Measurements from ENCODE around the gene TERT.
"Not testable (repeated sequence)": the region's sequence is repeated elsewhere in the genome, so short reads cannot be mapped to it uniquely, and the experiment has no call there.

TERT gene

DNA sequence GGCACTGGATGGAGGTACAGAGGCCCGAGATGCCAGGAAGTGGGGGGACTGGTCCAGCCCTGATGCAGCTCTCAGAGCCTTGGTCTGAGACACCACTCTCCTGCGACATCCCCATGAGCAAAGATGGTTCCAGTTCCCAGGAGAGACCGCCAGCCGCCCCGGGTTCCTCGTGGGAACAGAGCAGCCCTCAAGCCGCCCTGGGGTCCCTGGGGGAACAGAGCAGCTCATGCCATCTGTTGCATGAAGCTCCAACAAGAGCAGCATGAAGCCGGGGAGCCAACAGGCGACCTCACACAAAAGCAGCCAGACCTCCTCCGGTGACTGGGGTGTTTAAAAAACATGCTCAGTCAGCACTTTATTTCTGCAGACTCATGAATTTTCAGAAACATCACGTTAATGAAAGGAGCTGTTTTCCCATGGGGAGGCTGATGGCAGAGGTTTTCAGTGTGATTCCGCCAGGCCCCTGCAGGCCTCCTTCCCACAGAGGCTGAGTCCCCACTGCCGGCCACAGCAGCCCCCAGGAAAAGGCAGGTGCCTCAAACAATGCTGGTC lies 63.4 kb downstream of the TERT start:
- DNase-seq = no peak

DNA sequence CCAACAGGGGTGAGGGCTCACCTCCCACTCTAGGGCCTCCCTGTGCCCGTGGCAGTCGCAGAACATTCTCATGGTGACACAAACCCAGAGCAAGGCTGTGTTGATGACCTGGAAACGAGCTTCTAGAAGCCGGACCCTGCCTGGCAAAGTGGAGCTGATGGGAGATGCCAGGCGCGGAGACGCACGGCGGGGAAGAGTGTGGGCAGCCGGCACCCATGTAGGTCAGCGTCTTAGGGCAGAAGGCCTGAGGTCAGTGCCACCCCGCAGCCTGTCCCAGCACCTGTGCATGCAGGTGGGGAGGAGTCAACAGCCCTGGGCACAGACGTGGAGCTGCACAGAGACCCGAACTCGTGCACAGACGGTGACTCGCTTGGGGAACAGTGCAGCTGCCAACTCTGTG lies 64.3 kb downstream of the TERT start:
- DNase-seq = no peak

DNA sequence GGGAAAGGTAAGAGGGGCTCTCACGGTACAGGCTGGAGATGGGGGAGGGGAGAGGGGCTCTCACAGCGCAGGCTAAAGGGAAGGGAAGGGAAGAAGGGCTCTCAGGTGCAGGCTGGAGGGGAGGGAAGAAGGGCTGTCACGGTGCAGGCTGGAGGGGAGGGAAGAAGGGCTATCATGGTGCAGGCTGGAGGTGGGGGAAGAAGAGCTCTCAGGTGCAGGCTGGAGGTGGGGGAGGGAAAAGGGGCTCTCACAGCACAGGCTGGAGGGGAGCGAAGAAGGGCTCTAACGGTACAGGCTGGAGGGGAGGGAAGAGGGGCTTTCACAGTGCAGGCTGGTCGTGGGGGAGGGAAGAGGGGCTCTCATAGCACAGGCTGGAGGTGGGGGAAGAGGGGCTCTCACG lies 65.0 kb downstream of the TERT start:
- no peak for DNase-seq

DNA sequence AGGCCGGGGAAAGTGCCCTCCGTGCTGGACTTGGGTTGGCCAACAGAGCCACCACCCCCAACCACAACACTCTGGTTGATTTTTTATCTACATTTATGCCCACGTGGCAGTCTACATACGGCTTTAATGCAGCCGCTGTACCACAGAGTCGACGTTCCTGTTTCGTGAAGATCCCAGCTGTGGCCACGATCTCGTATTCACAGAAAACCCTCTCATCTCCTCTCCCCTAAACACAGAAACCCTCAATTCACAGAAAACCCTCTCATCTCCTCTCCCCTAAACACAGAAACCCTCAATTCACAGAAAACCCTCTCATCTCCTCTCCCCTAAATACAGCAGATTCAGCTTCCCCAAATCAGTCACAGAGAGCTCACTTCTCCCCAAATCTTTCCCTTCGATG lies 65.8 kb downstream of the TERT start:
- DNase-seq = not testable (repeated sequence)

DNA sequence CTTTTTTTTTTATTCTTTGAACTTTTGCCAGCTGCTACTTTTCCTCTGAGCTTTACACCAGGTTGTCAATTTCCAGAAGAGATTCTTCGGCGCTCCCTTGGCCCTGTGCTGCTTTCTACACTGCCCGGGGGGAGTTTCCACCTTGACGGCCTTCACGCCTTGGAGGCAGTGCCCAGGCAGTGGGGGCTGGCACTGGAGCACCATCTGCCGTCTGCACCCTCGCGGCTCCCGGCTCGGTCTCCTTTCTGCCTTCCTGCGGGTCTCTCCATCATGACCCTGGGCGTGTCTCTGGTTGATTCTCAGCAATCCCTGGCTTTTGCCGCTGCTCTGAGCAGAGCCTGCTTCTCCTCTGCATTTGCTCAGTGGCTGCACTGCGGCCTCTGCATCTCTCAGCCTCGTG lies 66.7 kb downstream of the TERT start:
- peak; percentile 63 for DNase-seq

DNA sequence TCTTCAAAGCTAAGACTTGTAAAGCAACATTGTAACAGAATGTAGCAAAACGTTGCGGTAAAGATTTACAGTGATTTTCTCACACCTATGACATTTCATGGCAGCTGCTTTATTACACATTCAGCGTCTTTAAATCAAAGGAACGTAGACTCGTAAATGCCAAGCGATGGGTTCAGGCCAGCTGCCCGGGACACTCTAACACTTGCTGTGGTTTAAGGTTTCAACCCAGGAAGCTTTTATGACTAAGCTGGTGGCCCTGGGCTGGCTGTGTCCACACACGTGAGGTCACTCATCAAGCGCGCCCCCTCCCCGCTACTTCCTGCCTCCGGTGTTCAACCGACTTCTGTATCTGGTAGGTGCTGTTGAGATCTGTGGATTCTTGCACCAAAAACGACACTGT lies 67.2 kb downstream of the TERT start:
- DNase-seq = peak; percentile 92

DNA sequence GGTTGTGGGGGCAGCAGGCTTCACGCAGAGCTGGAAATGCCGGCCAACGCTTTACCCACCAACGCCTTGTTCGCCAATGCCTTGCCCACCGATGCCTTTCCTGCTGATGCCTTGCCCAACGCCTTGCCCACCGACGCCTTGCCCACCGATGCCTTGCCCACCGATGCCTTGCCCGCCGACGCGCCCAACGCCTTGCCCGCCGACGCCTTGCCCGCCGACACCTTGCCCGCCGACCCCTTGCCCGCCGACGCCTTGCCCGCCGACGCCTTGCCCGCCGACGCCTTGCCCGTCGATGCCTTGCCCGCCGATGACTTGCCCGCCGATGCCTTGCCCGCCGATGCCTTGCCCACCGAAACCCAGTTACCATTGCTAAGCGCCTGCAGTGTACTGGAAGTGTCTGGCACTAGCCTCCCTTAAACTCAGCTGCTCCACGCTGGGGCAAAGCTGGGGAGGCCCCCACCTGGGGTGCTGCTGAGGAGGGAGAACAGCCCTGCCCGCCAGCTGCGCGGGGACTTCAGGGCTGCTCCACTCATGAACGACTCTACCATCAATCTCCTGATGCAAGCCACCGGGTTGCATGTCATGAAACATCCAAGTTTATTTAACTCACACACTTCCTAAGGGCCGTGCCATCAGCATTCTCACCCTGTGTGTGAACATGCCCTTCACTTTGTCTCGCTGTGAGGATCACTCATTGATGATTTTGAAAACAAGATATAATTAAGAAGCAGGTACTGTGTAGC lies 67.9 kb downstream of the TERT start:
- DNase-seq = no peak

DNA sequence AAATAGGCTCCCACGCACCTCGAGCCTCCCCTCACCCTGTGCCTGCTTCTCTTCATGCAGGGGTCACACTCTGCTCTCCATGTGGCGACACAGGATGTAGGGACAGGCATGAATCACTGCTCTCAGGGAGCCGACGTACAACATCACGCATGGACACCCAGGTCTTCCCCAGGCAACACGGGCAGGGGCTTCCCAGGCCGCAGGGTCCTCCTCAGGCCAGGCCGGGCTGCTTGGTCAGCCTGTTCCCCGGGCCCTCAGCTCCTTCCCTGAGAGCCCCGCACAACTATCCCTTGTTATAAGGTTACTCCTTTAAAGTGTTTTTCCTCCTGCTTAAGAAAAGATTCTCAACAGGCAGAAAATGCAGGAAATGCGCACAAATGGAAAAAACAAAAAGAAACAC lies 68.6 kb downstream of the TERT start:
- DNase-seq = no peak

DNA sequence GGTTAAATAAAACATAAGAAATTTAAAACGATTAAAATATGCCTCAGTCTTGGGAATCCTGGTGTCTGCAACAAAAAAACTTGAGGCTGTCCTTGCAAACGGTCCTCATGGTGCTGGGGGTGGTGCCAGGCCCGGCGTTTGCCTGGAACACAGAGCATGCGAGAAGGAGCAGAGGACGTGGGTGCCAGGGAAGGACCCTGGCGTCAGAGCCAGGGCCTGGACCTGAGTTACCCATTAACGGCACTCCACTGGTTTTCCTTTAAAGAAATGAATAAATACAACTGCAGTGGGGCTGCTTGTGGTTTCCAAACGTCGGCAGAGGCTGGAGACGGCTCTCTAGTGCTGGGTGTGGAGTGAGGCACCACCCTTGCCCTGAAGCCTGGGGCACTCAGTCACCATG lies 69.8 kb downstream of the TERT start, which contains the start of gene SLC6A18:
Gene SLC6A18 (plus strand): TSS at position 301 of the 400 bp plus-strand sequence. CDS start 97 bp downstream, at position 398.
- DNase-seq = no peak

DNA sequence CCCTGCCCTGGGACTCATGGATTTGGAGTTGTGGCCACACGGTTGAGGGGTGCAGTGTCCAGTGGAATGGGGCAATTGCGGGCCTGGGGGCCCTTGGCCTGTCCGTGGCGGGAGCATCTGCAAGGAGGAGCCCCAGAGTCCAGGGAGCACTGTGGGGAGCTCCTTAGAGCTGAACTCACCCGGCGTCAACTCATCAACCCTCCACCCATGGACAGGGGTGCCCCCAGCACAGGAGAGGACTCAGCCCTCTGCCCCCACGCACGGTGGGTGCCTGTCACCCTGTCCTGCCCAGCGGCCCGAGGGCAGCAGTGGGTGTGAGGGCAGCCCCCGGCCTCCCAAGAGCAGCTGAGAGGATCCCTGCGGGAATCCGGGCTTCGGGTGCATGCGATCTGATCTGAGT lies 70.2 kb downstream of the TERT start:
- no peak for DNase-seq

DNA sequence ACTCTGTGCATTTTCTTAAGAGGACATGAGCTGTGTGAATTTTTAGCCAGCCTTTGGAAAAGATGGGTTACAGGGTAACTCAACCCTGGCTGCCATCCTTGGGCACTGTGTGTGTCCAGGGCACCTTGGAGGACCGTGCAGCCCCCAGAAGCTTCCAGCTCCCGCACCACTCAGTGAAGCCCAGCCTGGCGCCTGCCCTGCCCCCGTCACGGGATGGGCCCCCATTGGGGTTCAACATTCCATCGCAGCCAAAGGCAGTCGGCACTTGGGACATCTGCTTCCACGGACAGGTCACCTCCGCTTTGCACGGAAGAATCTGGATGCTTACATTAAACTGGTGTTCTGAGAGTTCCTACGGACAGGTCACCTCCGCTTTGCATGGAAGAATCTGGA lies 71.6 kb downstream of the TERT start:
- DNase-seq = no peak

DNA sequence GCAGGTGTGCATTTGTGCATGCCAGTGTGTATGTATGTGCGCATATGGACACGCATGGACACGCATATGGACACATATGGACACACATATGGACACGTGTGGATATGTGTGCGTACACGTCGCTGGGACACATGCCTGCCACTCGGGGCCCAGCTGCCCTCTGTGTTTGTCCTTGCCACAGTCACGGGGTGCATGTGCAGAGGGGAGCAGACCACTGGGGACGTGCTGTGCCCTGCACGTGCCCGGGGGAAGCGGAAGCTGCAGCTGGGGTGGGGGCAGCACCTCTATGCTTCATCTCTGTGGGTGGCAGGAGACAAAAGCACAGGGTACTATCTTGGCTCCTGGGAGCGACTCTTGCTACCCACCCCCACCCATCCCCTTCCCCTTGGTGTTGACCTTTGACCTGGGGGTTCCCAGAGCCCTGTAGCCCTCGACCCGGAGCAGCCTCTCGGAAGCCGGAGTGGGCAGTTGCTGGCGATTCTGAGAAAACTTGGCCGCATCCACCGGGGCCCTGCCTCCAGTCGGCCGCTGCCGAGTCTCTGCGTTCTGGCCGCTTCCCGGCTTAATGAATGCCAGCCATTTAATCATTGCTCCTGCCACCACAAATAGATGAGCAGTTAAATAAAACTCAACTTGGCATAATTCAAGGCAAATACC lies 72.1 kb downstream of the TERT start:
- DNase-seq = no peak

DNA sequence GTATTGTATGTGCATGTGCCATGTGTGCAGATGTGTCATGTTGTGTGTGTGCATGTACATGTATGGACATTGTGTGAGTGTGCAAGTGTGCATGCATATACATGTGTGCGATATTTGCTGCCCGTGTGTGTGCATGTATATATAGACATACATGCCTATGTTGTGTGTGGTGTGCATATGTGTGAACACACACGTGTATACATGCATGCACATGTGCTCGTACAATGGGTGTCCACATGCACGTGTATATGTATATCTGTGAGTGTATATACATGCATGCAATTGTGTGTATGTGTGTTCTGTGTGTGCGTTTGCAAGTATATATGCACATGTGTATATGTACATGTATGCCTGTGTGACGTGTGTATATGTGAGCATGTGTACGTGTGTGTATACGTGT lies 72.7 kb downstream of the TERT start:
- no peak for DNase-seq

DNA sequence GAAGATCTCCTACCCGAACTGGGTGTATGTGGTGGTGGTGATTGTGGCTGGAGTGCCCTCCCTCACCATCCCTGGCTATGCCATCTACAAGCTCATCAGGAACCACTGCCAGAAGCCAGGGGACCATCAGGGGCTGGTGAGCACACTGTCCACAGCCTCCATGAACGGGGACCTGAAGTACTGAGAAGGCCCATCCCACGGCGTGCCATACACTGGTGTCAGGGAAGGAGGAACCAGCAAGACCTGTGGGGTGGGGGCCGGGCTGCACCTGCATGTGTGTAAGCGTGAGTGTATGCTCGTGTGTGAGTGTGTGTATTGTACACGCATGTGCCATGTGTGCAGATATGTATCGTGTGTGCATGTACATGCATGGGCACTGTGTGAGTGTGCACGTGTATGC lies 73.1 kb downstream of the TERT start:
- DNase-seq = no peak

DNA sequence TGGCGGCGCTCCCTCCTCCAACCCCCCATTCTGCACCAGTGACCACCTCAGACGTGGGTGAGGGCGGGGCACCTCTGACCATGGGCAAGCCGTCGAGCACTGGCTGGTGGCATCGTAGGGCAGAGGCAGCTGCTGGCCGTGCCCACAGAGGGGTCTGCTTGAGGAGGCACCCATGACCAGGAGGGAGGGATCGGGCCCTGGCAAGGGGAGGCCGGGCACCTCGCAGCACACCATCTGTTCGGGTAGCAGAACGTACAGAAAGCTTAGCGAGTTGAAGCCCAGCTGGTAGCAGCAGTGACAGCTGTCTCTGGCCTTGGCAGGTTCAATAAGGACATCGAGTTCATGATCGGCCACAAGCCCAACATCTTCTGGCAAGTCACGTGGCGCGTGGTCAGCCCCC lies 74.0 kb downstream of the TERT start:
- DNase-seq = no peak

DNA sequence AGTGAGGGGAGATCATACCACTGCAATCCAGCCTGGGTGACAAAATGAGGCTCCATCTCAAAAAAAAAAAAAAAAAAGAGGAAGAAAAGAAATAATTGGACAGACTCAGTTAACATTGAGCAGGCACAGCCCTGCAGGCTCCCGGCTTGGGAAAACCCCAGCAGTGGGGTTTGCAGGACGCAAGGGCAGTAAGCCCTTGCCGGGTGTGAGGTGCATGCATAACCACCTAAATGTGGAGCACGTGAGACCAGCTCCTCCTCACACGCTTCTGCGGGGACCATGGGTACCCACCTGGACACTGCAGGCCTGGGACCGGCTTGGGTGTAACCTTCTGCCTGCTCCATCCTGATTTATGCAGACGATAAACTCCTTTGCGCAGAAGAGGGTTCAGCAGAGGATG lies 74.5 kb downstream of the TERT start:
- no peak for DNase-seq

DNA sequence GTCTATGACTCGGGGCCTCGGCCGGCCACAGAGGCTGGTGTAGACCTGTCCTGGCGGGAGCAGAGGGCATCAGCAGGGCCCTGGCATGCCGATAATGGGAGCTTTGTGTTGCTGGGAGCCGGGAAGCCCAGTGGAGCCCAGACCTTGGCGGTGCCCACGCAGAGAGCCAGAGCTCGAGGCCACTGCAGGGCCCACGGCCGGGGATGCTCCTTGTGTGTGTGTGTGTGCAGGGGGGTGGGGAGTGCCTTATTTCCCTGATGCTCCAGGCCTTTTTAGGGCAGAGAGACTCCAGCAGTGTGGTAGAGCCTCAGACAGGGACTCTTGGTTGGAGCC lies 75.1 kb downstream of the TERT start:
- no peak for DNase-seq

DNA sequence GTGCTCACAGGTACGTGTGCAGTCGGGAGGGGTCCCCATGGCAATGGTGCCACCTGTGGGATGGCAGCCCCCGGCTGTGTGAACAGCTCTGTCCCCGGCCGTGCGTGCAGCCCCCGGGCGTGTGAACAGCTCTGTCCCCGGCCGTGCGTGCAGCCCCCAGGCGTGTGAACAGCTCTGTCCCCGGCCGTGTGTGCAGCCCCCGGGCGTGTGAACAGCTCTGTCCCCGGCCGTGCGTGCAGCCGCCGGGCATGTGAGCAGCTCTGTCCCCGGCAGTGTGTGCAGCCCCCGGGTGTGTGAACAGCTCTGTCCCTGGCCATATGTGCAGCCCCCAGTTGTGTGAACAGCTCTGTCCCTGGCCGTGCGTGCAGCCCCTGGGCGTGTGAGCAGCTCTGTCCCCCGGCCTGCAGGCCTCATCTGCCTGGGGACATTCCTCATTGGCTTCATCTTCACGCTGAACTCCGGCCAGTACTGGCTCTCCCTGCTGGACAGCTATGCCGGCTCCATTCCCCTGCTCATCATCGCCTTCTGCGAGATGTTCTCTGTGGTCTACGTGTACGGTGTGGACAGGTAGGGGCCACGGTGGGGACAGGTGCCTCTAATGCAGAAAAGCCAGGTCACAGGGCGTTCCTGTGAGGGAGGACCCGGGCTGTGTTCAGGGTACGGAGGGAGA lies 75.6 kb downstream of the TERT start:
- DNase-seq = no peak

DNA sequence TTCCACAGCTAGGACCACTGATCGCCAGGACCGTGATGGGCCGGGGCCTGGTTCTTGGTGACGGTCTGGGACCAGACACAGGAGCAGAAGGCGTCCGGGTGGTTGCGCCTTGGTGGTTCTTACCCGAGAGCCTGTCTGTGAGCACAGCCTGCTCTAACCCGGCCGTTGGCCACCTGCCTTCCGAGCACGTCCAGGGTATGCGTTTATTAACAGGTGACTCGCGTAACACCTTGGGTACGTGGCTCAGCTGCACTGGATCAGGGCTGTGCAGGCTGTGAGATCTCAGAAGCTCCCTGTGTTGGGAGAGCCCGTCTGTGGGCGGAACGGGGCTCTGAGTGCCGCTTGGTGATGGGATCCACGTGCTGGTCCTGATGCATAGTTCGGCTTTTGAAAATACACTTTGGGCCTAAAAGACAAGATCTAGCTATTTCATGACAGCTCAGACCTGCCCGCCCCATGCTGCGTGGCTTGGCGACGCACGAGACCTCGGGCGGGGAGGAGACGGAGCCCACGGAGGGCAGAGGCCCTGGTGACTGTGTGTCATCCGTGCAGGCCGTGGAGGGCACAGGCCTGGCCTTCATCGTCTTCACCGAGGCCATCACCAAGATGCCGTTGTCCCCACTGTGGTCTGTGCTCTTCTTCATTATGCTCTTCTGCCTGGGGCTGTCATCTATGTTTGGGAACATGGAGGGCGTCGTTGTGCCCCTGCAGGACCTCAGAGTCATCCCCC lies 76.4 kb downstream of the TERT start:
- no peak for DNase-seq

DNA sequence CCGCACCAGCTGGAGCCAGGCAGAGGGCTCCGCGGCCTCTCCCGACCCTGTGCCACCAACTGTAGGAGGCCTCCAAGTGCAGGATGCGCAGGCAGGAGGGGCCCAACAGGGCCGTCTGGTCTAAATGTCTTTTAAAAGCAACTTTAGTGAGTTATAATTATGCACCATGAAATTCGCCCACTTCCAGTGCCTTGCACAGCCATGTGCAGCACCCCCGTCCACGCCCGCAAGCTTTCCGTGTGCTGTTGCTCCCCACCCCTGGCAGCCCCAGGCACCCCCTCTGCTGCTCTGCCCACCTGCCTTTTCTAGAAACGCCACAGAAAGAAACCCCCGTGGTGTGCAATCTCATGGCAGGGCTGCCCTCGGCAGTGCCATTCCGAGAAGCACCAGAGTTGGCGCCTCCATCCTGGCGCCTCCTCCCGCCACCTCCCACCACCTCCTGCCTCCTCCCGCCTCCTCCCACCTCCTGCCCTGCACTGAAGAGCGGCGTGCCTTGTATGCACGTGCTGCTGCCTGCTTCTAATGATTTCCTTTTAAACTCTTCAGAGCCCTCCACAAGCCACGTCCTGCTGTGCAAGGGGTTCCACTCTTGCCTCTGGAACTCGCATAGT lies 77.2 kb downstream of the TERT start:
- DNase-seq = no peak

DNA sequence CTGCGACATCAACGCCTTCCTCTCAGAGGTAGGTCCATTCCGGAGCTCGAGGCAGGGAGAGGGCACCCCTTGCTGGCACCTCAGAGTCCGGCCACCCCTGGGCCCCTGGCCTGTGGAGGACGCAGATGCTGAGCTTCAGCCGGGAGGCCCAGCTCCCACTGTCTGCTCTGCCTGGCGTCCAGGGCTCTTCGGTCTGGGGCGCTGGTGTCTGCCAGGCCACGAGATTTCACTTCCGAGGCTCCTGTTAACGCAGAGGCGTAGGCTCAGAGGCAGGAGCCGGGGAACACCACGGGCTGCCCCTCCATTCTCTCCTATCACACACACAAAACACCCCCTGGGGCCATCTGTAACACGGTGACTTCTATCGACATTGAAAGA lies 78.0 kb downstream of the TERT start:
- no peak for DNase-seq

DNA sequence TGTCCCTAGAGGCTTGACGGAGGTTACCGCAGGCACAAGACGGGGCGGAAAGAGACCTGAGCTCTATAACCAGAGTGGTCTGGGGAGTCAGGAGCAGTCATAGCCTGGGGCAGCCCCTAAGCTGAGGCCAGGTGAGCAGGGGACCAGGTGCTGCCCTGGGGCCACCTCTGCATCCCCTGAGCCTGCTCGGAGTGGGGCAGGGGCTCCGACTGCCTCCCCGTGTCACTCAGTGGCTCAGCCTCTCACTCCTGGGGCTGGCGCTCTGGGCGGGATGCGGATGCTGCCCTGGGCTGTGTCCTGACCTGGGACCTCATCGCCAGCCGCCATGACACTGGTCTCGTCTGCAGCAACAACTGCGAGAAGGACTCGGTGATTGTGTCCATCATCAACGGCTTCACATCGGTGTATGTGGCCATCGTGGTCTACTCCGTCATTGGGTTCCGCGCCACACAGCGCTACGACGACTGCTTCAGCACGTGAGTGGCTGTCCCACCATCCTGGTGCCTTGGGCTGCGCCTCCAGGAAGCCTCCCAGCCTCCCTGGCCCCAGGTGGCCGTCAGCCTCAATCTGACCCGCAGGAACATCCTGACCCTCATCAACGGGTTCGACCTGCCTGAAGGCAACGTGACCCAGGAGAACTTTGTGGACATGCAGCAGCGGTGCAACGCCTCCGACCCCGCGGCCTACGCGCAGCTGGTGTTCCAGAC lies 78.5 kb downstream of the TERT start:
- no peak for DNase-seq
